H9 (cell line): Measurements from ENCODE around the gene IGLL1. TPM values are rescaled to one million over a fixed set of nuclear protein-coding genes. Genes with fewer than 3 reads are reported as not detected.

ENCODE experiments used
- DNase-seq: peaks from one replicate; pipeline ENCODE4 v3.0.0-alpha.2; 2017
- H2AFZ ChIP-seq: one replicate; pipeline ENCODE4 v1.6.1; 2013; ENCODE audit warnings: mild to moderate bottlenecking, low read length, control low read depth, moderate library complexity
- H2AK5ac ChIP-seq: 2 replicates; pipeline ENCODE4 v1.6.1; 2013; ENCODE audit warnings: low read length, control low read depth, mixed read lengths; ENCODE audit not compliant: insufficient read length
- H2BK120ac ChIP-seq: one replicate; pipeline ENCODE4 v1.6.1; 2013; ENCODE audit warnings: low read depth, mild to moderate bottlenecking, low read length, control low read depth, inconsistent platforms; ENCODE audit not compliant: poor library complexity, severe bottlenecking
- H2BK12ac ChIP-seq: 2 replicates; pipeline ENCODE4 v1.6.1; 2013; ENCODE audit warnings: low read length, control low read depth, mixed read lengths, low read depth; ENCODE audit not compliant: insufficient read length
- H2BK15ac ChIP-seq: 2 replicates; pipeline ENCODE4 v1.6.1; 2013; ENCODE audit warnings: low read depth, low read length, control low read depth
- H2BK20ac ChIP-seq: one replicate; pipeline ENCODE4 v1.6.1; 2013; ENCODE audit warnings: low read depth, mild to moderate bottlenecking, low read length, control low read depth, inconsistent platforms; ENCODE audit not compliant: poor library complexity, severe bottlenecking
- H2BK5ac ChIP-seq: 2 replicates; pipeline ENCODE4 v1.6.1; 2013; ENCODE audit warnings: low read length, control low read depth, mixed read lengths; ENCODE audit not compliant: insufficient read length
- H3K14ac ChIP-seq: 2 replicates; pipeline ENCODE4 v1.6.1; 2013; ENCODE audit warnings: low read length, control low read depth; ENCODE audit not compliant: insufficient read depth
- H3K18ac ChIP-seq: 2 replicates; pipeline ENCODE4 v1.6.1; 2013; ENCODE audit warnings: low read depth, mild to moderate bottlenecking, mixed read lengths, low read length, control low read depth; ENCODE audit not compliant: insufficient read length
- H3K23ac ChIP-seq: 2 replicates; pipeline ENCODE4 v1.6.1; 2013; ENCODE audit warnings: low read length, control low read depth, mixed read lengths, low read depth; ENCODE audit not compliant: insufficient read length
- H3K23me2 ChIP-seq: 2 replicates; pipeline ENCODE4 v1.6.1; 2013; ENCODE audit warnings: low read depth, mild to moderate bottlenecking, mixed read lengths, low read length, control low read depth; ENCODE audit not compliant: insufficient read length, poor library complexity, severe bottlenecking
- H3K27ac ChIP-seq: 2 replicates; pipeline ENCODE4 v1.5.1; 2013; ENCODE audit warnings: low read length, control low read depth, mixed read lengths, low read depth; ENCODE audit not compliant: insufficient read length
- H3K27me3 ChIP-seq: 2 replicates; pipeline ENCODE4 v1.6.1; 2013; ENCODE audit warnings: low read length, control low read depth, inconsistent platforms; ENCODE audit not compliant: insufficient read depth
- H3K4ac ChIP-seq: 2 replicates; pipeline ENCODE4 v1.6.1; 2013; ENCODE audit warnings: low read depth, mild to moderate bottlenecking, control low read depth, inconsistent platforms, low read length, moderate library complexity
- H3K4me1 ChIP-seq: 2 replicates; pipeline ENCODE4 v1.6.1; 2013; ENCODE audit warnings: low read length, control low read depth, inconsistent platforms; ENCODE audit not compliant: insufficient read depth
- H3K4me2 ChIP-seq: 2 replicates; pipeline ENCODE4 v1.6.1; 2013; ENCODE audit warnings: low read length, control low read depth, mixed read lengths; ENCODE audit not compliant: insufficient read length, insufficient read depth
- H3K56ac ChIP-seq: 2 replicates; pipeline ENCODE4 v1.6.1; 2013; ENCODE audit warnings: low read depth, mild to moderate bottlenecking, mixed read lengths, low read length, control low read depth; ENCODE audit not compliant: insufficient read length
- H3K79me1 ChIP-seq: 2 replicates; pipeline ENCODE4 v1.6.1; 2013; ENCODE audit warnings: low read depth, mild to moderate bottlenecking, moderate library complexity, low read length, control low read depth, inconsistent platforms; ENCODE audit not compliant: insufficient read depth, poor library complexity, severe bottlenecking
- H3K79me2 ChIP-seq: 2 replicates; pipeline ENCODE4 v1.6.1; 2013; ENCODE audit warnings: low read length, control low read depth, inconsistent platforms; ENCODE audit not compliant: insufficient read depth
- H3K9ac ChIP-seq: 2 replicates; pipeline ENCODE4 v1.6.1; 2013; ENCODE audit warnings: low read length, control low read depth, mixed read lengths; ENCODE audit not compliant: insufficient read length; ENCODE audit errors: extremely low read depth
- H3K9me3 ChIP-seq: one replicate; pipeline ENCODE4 v1.6.1; 2013; ENCODE audit warnings: low read depth, low read length, inconsistent platforms; ENCODE audit not compliant: control insufficient read depth
- H3T11ph ChIP-seq: one replicate; pipeline ENCODE4 v1.6.1; 2013; ENCODE audit warnings: mild to moderate bottlenecking, low read length, control low read depth, inconsistent platforms
- H4K20me1 ChIP-seq: one replicate; pipeline ENCODE4 v1.6.1; 2013; ENCODE audit not compliant: control insufficient read depth, insufficient read length, insufficient read depth
- H4K5ac ChIP-seq: 2 replicates; pipeline ENCODE4 v1.6.1; 2013; ENCODE audit warnings: low read depth, mild to moderate bottlenecking, mixed read lengths, low read length, control low read depth; ENCODE audit not compliant: insufficient read length
- H4K8ac ChIP-seq: replicated peaks from 2 replicates; pipeline ENCODE4 v1.6.1; 2013; ENCODE audit warnings: low read length, control low read depth, mixed read lengths, low read depth; ENCODE audit not compliant: insufficient read length
- H4K91ac ChIP-seq: 2 replicates; pipeline ENCODE4 v1.6.1; 2013; ENCODE audit warnings: low read depth, mild to moderate bottlenecking, moderate library complexity, mixed read lengths, low read length, control low read depth; ENCODE audit not compliant: insufficient read length
- H3K27ac Mint-ChIP-seq, 3 experiments: 2 replicates in 2 of 3; 3 replicates in 1 of 3; pipeline ENCODE4 v1.8.0; 2020 to 2021; ENCODE audit warnings: mixed read lengths in 3 of 3, mild to moderate bottlenecking in 1 of 3, moderate library complexity in 1 of 3
- H3K27me3 Mint-ChIP-seq: 2 replicates; pipeline ENCODE4 v1.8.0; 2021; ENCODE audit warnings: low read depth, mild to moderate bottlenecking, moderate library complexity, mixed read lengths
- H3K36me3 Mint-ChIP-seq, 3 experiments: 2 replicates in 2 of 3; 3 replicates in 1 of 3; pipeline ENCODE4 v1.8.0; 2020 to 2021; ENCODE audit warnings: low read depth in 3 of 3, mixed read lengths in 3 of 3; ENCODE audit not compliant: insufficient read depth in 1 of 3
- H3K4me1 Mint-ChIP-seq, 2 experiments: 2 replicates each; pipeline ENCODE4 v1.8.0; 2020; ENCODE audit warnings: mixed read lengths in 2 of 2
- H3K4me3 Mint-ChIP-seq, 2 experiments: 2 replicates in 1 of 2; 3 replicates in 1 of 2; pipeline ENCODE4 v1.8.0; 2020 to 2021; ENCODE audit warnings: mild to moderate bottlenecking in 2 of 2, mixed read lengths in 2 of 2, moderate library complexity in 1 of 2
- H3K9me3 Mint-ChIP-seq, 2 experiments: 2 replicates in 1 of 2; 3 replicates in 1 of 2; pipeline ENCODE4 v1.8.0; 2020; ENCODE audit warnings: mild to moderate bottlenecking in 2 of 2, mixed read lengths in 2 of 2, moderate library complexity in 1 of 2
- WGBS: extraction: QIAGEN DNeasy Blood & Tissue Kit; methylation state at CpG from one replicate; pipeline ENCODE4 v1.1.7; 2013; ENCODE audit warnings: missing lambda C conversion rate, low lambda C conversion rate, mixed read lengths; ENCODE audit not compliant: insufficient read length; ENCODE audit errors: extremely low coverage; 5-methylcytosine and 5-hydroxymethylcytosine counted together
- total RNA-seq: library from RNA; stranded (reverse); gene quantifications from 2 replicates; pipeline ENCODE4 v1.2.1, GENCODE V29; 2021
- TF ChIP-seq, protein P1 (sequence below): fragments of 200-600 bp; sonication (generic); conservative IDR thresholded peaks from 3 replicates; pipeline ENCODE4 v1.8.0; 2021; ENCODE audit warnings: antibody characterized with exemption, mild to moderate bottlenecking

Gene IGLL1
- total RNA-seq, 1 experiment from 2014 or later: not detected

DNA sequence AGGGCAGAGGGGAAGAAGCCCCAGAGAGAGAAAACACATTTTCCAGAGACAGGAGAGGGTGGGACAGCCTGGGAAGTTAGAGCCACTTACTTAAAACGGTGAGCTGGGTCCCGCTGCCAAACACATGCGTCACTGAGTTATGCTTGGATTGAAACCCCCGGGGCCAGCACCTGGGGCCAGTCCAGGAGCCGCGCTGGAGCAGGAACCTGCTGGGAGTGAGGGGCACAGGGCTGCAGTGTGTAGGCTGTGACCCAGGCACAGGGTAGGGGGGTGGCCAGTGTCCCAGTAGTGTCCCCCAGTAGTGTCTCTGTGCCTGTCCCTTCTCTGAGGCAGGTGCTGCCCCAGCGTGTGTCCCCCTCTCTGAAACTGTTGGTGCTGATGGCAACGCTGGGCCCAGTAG is 5.2 kb downstream of the IGLL1 start:
- no peak overlapping the region; a peak in 1 of 7 replicates for H3K27ac Mint-ChIP-seq
- Histone ChIP-seq H3T11ph (no peak overlapping the region), H4K91ac (no peak overlapping the region), H3K9me3 (no peaks in the 10 kb centered on the region), H3K18ac (no peak overlapping the region), H3K23me2 (no peaks in the 10 kb centered on the region), H3K4ac (no peak overlapping the region), H4K20me1 (no peaks in the 10 kb centered on the region), H3K56ac (no peak overlapping the region), H3K14ac (no peak overlapping the region), H4K8ac (no peak overlapping the region), H3K4me2 (no peak overlapping the region), H2BK120ac (no peak overlapping the region), H4K5ac (no peak overlapping the region), H3K27ac (no peak overlapping the region), H2BK12ac (no peak overlapping the region), H2BK15ac (no peak overlapping the region), H3K79me2 (no peaks in the 10 kb centered on the region), H3K9ac (no peak overlapping the region), H2BK5ac (no peak overlapping the region), H3K27me3 (no peaks in the 10 kb centered on the region), H3K4me1 (no peaks in the 10 kb centered on the region), H3K23ac (no peak overlapping the region), H2BK20ac (no peak overlapping the region), H3K79me1 (no peaks in the 10 kb centered on the region), H2AK5ac (no peak overlapping the region), H2AFZ (no peak overlapping the region)
- peaks cover 3 to 7% of the 10 kb centered on the region in 2 experiments; a peak in 4 of 5 replicates for H3K9me3 Mint-ChIP-seq
- peaks cover 60% of the 10 kb centered on the region for H3K27me3 Mint-ChIP-seq
- H3K36me3 Mint-ChIP-seq: peaks cover 0 to 4% (median 0%) of the 10 kb centered on the region in 3 experiments; a peak in 1 of 7 replicates
- DNase-seq: no peak
- TF ChIP-seq, protein P1, sequence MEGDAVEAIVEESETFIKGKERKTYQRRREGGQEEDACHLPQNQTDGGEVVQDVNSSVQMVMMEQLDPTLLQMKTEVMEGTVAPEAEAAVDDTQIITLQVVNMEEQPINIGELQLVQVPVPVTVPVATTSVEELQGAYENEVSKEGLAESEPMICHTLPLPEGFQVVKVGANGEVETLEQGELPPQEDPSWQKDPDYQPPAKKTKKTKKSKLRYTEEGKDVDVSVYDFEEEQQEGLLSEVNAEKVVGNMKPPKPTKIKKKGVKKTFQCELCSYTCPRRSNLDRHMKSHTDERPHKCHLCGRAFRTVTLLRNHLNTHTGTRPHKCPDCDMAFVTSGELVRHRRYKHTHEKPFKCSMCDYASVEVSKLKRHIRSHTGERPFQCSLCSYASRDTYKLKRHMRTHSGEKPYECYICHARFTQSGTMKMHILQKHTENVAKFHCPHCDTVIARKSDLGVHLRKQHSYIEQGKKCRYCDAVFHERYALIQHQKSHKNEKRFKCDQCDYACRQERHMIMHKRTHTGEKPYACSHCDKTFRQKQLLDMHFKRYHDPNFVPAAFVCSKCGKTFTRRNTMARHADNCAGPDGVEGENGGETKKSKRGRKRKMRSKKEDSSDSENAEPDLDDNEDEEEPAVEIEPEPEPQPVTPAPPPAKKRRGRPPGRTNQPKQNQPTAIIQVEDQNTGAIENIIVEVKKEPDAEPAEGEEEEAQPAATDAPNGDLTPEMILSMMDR: no peak
- H3K4me3 Mint-ChIP-seq: no peak overlapping the region
- WGBS: no CpG with 5 or more reads among the region's 8 CpGs
- peaks cover 0 to 2% of the 10 kb centered on the region in 2 experiments; a peak in 1 of 4 replicates for H3K4me1 Mint-ChIP-seq
